ENCODE data around the gene CLECL1.
"Not testable (repeated sequence)": the region's sequence is repeated elsewhere in the genome, so short reads cannot be mapped to it uniquely, and the experiment has no call there.

The CLECL1 gene

DNA sequence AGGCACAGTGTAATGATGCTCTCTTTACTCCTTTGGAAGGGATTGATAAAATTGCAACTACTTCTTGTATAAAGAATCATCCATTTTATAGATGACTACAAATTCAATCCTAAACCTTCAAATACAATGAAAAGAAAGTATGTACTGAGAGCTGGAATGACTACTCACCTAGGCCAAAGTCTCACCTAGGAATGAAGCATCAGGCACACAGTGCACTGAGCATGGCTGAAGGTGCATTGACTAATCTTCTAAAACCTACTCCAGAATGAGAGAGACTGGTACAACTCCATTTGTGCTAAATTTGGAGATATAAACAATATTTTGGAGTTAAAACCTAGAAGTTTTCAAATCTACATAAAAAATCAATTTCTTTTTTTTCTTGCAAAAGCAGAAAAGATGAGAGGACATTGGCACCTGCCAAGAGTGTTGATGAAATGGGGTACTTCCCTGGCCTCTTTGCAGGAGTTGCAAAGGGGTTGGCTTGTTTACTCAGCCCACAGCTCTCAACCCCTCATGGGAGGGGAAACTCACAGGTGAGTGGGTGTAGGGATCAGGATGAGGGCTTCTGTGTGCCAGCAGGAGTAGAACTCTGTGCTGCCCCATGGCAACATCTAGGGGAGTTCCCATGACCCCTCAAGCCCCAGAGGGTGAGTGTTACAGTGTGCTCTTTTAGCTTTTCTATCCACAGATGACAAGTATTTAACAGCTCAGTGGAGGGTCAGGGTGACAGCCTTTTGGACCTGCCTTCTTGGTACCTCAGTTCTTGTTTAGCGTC is 31.3 kb downstream of the CLECL1 start:
- no peak for DNase-seq
- in situ Hi-C loops (cut with HindIII; ENCODE audit: low pct_ligation_motif_present, low pct_unique_long_range_greater_than_20kb, low sequenced_read_pairs): loop anchor here (10.0 kb wide), 1 partner anchor 67 kb away; no protein-coding TSS in a partner anchor

- in situ Hi-C loops (cut with HindIII; ENCODE audit: low pct_ligation_motif_present, low pct_unique_long_range_greater_than_20kb, low sequenced_read_pairs): loop anchor here (10.0 kb wide), 1 partner anchor 66 kb away; no protein-coding TSS in a partner anchor
- no peak for DNase-seq
Observed at GRCh38 chr12:9700606-9700956, 32.3 kb downstream of the CLECL1 start.

DNA sequence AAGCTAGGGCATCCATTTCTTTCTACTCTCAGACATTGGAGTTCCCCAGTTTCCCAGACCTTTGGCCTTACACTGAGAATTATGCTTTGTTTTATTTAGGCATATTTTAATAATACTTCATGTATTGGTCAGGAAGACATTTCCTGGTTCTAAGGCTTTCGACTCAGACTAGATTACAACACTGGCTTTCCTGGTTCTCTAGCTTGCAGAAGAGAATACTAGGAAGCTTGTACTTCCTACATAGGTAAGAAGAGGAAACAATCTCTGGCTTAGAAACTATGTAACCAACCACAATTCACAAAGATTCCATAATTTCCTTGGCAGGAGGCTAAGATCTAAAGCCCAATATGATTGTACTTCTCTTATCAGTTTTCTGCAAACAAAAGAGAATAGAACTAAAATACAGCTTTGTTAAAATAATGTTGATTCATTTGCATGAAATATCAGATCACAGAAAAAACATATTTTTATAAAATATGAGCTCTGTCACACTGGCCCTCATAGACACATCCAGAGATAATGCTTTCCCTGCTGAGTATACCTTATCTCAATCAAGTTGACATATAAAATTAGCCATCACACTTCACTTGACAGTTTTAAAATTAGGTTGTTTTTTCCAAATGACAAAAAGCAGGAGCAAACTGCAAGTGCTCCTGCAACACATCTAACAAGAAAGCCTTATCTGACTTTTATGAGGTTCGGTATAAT is 32.8 kb downstream of the CLECL1 start:
- in situ Hi-C loops (cut with HindIII; ENCODE audit: low pct_ligation_motif_present, low pct_unique_long_range_greater_than_20kb, low sequenced_read_pairs): loop anchor here (10.0 kb wide), 1 partner anchor 65 kb away; no protein-coding TSS in a partner anchor
- DNase-seq: no peak

GRCh38 chr12:9699269-9699897 is 33.5 kb downstream of the CLECL1 start:
- in situ Hi-C loops (cut with HindIII; ENCODE audit: low pct_ligation_motif_present, low pct_unique_long_range_greater_than_20kb, low sequenced_read_pairs): no loop called here
- no peak for DNase-seq

DNA sequence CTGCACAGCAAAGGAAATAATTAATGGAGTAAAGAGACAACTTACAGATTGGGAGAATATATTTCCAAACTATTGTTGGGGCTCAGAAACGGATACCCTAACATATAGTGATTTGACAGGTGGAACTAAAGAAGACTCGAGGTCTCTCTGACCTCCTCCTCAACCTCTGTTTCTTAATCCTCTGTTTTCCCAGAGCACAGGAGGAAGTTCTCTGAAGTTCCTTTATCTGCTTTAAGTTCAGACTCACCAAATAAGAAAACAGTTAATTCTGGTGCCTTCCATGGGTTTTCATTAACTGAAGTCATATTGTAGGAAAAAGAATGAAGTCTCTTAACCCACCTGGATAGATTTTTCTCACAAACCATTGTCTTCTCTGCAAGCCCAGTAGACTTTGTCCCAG is 34.2 kb downstream of the CLECL1 start:
- DNase-seq: no peak
- in situ Hi-C loops (cut with HindIII; ENCODE audit: low pct_ligation_motif_present, low pct_unique_long_range_greater_than_20kb, low sequenced_read_pairs): no loop called here

DNA sequence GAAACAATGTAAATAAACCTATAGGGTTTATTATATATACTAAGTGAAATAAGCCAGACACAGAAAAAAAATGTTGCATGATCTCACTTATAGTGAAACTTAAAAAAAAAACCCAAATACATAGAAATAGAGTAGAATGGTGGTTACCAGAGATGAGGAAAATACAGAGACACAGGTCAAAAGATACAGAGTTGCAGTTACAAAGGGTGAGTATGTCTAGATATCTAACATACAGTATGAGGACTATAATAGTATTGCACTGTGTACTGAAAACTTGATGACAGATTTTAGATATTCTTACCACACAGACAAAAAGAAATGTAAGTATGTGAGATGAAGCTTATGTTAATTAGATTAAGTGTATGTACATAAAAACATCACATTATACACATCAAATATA is 35.3 kb downstream of the CLECL1 start:
- DNase-seq: no peak
- in situ Hi-C loops (cut with HindIII; ENCODE audit: low pct_ligation_motif_present, low pct_unique_long_range_greater_than_20kb, low sequenced_read_pairs): no loop called here

DNA sequence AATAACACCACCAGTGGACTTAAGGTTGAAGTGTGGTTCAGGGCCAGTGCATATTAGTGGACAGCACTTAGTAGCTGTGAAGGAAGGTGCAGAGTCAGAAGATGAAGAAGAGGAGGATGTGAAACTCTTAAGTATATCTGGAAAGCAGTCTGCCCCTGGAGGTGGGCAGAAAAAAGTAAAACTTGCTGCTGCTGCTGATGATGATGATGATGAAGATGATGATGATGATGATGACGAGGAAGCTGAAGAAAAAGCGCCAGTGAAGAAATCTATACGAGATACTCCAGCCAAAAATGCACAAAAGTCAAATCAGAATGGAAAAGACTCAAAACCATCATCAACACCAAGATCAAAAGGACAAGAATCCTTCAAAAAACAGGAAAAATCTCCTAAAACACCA is 37.2 kb downstream of the CLECL1 start:
- DNase-seq; in situ Hi-C loops (cut with HindIII; ENCODE audit: low pct_ligation_motif_present, low pct_unique_long_range_greater_than_20kb, low sequenced_read_pairs): not testable (repeated sequence)

DNA sequence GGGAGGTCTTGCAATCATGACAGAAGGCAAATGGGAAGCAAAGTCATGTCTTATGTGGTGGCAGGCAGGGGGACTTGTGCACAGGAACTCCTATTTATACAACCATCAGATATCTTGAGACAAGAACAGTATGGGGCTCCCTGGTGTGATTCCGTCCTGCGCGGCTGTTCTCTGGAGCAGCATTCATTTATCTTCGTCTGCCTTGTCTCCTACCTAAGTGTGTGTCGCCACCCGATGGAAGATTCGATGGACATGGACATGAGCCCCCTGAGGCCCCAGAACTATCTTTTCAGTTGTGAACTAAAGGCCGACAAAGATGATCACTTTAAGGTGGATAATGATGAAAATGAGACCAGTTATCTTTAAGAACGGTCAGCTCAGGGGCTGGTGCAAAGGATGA is 37.7 kb downstream of the CLECL1 start:
- in situ Hi-C loops (cut with HindIII; ENCODE audit: low pct_ligation_motif_present, low pct_unique_long_range_greater_than_20kb, low sequenced_read_pairs): not testable (repeated sequence)
- peak; percentile 35 for DNase-seq

- in situ Hi-C loops (cut with HindIII; ENCODE audit: low pct_ligation_motif_present, low pct_unique_long_range_greater_than_20kb, low sequenced_read_pairs): no loop called here
- no peak for DNase-seq
Observed at GRCh38 chr12:9694241-9694640, 38.7 kb downstream of the CLECL1 start.

DNA sequence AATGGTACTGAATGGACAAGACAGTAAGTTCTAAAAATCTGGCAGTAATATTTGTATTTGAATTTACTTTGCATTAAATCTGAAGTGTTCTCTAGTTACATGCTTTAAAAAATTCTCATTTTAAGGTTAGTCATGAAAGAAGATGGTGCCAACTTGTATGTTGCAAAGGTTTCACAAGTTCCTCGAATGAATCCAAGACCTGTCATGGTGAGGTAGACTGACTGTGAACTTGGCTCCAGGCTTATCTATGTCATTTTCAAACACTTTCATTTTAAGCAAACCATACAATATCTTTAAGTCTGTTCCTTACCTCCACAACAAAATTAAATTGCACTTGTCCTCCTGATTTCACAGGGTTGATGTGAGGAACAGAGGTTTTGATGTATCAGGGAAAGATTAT is 40.0 kb downstream of the CLECL1 start:
- in situ Hi-C loops (cut with HindIII; ENCODE audit: low pct_ligation_motif_present, low pct_unique_long_range_greater_than_20kb, low sequenced_read_pairs): no loop called here
- no peak for DNase-seq

DNA sequence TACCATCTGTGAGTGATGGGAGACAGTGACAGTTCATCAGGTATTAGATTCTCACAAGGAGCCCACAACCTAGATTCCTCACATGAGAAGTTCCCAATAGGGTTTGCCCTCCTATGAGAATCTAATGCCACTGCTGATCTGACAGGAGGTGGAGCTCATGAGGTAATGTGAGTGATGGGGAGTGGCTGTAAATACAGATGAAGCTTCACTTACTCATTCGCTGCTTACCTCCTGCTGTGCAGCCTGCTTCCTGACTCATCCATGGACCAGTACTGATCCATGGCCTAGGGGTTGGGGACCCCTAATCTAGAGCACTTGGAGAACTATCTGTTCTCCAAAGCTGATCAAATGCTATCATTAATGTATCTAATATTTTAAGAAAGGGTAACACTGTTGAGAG is 45.7 kb downstream of the CLECL1 start:
- peak; percentile 83 for DNase-seq
- in situ Hi-C loops (cut with HindIII; ENCODE audit: low pct_ligation_motif_present, low pct_unique_long_range_greater_than_20kb, low sequenced_read_pairs): no loop called here

GRCh38 chr12:9685915-9686314 is 47.0 kb downstream of the CLECL1 start:
- no peak for DNase-seq
- in situ Hi-C loops (cut with HindIII; ENCODE audit: low pct_ligation_motif_present, low pct_unique_long_range_greater_than_20kb, low sequenced_read_pairs): no loop called here

- DNase-seq; in situ Hi-C loops (cut with HindIII; ENCODE audit: low pct_ligation_motif_present, low pct_unique_long_range_greater_than_20kb, low sequenced_read_pairs): not testable (repeated sequence)
Observed at GRCh38 chr12:9685366-9685765, 47.5 kb downstream of the CLECL1 start.

GRCh38 chr12:9682949-9683348 is 49.9 kb downstream of the CLECL1 start:
- DNase-seq; in situ Hi-C loops (cut with HindIII; ENCODE audit: low pct_ligation_motif_present, low pct_unique_long_range_greater_than_20kb, low sequenced_read_pairs): not testable (repeated sequence)

DNA sequence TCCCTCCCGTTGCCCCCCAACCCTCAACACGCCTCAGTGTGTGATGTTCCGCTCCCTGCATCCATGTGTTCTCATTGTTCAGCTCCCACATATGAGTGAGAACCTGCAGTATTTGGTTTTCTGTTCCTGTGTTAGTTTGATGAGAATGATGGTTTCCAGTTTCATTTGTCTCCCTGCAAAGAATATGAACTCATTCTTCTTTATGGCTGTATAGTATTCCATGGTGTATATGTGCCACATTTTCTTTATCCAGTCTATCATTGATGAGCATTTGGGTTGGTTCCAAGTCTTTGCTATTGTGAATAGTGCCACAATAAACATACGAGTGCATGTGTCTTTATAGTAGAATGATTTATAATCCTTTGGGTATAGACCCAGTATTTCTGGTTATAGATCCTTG is 50.4 kb downstream of the CLECL1 start:
- in situ Hi-C loops (cut with HindIII; ENCODE audit: low pct_ligation_motif_present, low pct_unique_long_range_greater_than_20kb, low sequenced_read_pairs): not testable (repeated sequence)

GRCh38 chr12:9674226-9674590 is 58.7 kb downstream of the CLECL1 start:
- no peak for DNase-seq
- in situ Hi-C loops (cut with HindIII; ENCODE audit: low pct_ligation_motif_present, low pct_unique_long_range_greater_than_20kb, low sequenced_read_pairs): no loop called here

More for the DNA sequence above, 50.4 kb downstream of the CLECL1 start:
- not testable (repeated sequence) for DNase-seq

DNA sequence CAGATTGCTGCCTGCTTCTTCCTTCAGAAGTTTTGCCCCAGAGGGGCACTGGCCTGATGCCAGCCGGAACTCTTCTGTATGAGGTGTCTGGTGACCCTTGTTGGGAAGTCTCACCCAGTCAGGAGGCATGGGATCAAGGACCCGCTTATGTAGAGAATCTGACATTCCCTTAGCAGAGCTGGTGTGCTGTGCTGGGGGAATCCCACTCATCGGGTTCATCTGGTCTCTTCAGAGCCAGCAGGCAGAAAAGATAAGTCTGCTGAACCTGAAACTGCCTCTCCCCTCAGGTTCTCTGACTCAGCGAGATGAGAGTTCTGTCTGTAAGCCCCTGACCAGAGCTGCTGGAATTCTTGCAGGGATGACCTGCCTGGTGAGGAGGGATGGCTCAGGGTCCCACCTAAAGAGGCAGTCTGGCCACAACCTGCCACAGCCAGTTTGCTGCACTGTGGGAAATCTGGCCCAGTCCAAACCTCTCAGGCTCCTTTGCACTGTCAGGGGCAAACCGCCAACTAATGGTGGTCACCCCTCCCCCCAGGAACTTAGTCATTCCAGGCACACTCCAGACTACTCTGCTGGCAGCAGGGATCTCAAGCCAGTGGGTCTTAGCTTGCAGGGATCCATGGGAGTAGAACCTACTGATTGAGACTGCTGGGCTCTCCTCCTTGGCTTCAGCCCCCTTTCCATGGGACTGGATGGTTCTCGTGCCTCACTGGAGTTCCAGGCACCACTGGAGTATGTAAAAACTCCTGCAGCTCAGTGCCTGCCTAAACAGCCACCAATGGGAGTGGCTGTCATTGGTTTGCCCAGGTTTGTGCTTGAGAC is 59.3 kb downstream of the CLECL1 start:
- in situ Hi-C loops (cut with HindIII; ENCODE audit: low pct_ligation_motif_present, low pct_unique_long_range_greater_than_20kb, low sequenced_read_pairs): no loop called here
- DNase-seq: peak; percentile 87

Measured in ACHN (cell line).